ENCODE data around the gene NPEPL1. TPM values are rescaled to one million over a fixed set of nuclear protein-coding genes. Genes with fewer than 3 reads are reported as not detected.

The NPEPL1 gene
- polyA plus RNA-seq, 3 donors = 25.9 to 48.6 (median 33.4) TPM

DNA sequence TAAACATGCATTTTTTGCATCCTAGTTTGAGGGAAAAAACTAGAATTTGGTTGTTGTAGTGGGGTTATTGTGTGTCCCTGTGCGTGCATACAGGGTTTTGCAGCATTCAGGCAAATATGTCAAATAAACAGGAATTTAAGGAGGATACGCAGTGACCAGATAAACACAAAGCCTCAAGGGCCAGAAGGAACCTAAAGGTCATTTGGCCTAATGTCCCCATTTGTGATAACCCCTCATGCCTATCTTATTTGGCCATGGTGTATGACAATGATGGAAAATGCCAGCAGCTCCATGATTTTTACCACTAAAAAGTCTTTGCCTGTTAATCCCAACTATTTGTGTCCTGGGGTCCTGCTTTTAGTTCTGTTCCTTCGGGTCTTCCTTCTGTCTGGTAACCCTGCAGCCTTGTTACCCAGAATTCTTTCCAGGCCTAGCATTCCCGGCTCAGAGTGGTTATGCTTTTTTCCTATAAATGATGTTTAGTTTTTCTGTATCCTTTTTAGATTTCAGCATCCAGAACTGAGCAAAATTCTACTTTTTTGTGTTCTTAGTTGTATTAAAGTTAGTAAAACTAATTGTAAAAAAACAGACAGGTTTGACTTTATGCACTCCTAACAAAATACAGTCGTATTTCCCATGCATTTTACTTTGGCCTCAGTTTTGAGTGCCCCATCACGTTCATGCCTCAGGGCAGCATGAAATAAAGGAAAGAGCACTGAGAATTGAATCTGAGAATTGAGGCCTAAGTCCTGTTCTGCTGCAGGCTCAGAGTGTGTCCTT, 37.1 kb upstream of the NPEPL1 start:
- H3K27ac ChIP-seq (ENCODE audit: low read depth, low read length) = no peak overlapping the region
- WGBS, 3 donors = 59 to 80% (median 72%) methylated on average over 6 of the region's 6 CpGs

DNA sequence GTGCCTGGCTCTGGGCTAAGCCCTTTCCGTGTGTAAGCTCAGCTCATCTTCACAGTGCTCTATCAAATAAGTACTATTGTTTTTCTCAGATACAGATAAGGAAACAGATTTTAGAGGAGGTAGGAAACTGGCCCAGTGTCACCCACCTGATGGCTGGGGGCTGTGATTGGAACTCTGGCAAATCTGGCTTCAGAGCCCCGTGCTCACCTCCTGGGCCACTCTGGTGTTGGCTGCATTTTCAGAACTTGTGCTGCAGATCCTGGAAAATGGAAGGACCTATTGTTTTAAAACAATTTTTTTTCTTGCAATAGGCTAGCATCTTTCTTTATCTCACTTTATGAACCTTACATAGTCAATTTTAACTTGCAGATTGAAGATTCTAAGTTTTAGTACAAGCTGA, 35.8 kb upstream of the NPEPL1 start:
- H3K27ac ChIP-seq (ENCODE audit: low read depth, low read length) = no peak overlapping the region
- WGBS, 3 donors = 25 to 59% (median 55%) methylated on average over 2 of the region's 2 CpGs

DNA sequence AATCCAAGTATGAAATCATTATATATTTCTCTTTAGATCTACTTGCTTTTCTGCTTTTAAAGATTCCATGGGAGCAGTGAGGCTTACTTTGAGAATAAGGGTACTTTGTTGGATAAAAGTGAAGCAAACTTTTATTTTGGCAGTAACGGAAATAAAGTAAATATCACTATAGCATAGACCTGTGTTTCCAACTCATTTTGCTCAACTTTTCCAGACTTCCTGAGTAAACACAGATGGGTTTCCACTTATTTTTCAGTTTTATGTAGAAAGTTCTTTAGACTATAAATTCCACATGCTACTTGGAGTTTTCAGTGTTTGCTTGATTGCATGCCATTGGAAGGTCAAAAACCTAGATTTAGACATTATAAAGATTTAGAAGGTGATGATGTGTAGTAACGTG, 35.3 kb upstream of the NPEPL1 start:
- WGBS, 3 donors = 56 to 83% (median 71%) methylated on average over 2 of the region's 2 CpGs
- no peak overlapping the region for H3K27ac ChIP-seq (ENCODE audit: low read depth, low read length)

DNA sequence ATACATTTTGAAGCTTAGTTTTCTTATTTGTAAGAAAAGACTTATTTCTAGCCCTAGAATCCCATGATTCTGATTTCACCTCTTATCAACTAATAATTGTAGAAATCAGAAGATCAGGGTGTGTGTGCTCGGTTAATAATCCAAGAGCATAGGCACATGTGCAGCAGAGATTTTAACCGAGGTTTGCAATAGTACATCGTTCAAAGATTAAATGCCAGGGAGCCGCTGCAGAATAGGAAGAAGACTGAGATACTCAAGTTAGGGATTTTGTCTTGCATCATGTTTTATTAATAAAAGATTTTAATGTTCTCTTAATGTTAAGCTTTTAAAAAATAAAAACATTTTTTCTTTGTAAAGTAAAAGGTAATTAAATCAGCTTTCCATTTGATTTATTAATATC, 34.6 kb upstream of the NPEPL1 start:
- 30 to 69% (median 60%) methylated on average over 4 of the region's 4 CpGs for WGBS, 3 donors
- H3K27ac ChIP-seq (ENCODE audit: low read depth, low read length) = no peak overlapping the region

DNA sequence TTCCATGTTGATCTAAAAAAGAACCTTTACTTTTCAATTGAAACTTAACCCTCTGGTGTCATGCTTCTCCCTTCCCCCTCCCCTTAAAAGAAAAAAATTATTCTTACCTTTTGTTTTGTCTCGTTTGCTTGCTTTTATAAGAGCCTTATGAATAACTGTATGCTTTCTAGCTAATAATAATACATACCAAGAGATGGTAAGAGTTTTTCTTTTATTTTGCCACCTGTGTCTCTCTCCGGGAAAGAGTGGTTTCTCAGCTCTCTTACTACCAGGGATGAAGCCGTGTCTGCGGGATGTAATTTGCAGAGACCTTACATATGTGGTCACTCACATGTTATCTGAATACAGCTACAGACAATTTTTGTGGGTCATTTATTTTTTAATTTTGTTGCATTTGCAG, 33.8 kb upstream of the NPEPL1 start:
- 75 to 88% (median 81%) methylated on average over 4 of the region's 4 CpGs for WGBS, 3 donors
- H3K27ac ChIP-seq (ENCODE audit: low read depth, low read length) = no peak overlapping the region

DNA sequence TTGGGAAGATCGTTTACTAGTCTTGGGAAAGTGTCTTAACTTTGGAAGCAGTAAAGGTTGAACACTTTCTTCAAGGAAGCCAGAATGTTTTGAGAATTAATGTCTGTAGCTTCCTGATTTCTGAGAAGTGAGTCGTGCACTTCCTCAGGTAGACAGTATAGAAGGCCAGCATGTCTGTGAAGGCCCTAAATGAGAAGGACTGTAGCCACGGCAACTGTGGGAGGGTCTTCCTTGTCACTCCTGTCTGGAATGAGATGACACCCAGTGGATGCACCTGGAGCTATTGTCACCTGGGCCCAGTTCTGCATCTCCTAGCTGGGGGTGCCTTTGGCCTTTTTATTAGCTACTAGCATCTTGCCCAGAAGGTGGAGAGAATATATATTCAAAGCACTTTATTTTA, 32.8 kb upstream of the NPEPL1 start:
- 34 to 59% (median 42%) methylated on average over 3 of the region's 3 CpGs for WGBS, 3 donors
- H3K27ac ChIP-seq (ENCODE audit: low read depth, low read length) = no peak overlapping the region

DNA sequence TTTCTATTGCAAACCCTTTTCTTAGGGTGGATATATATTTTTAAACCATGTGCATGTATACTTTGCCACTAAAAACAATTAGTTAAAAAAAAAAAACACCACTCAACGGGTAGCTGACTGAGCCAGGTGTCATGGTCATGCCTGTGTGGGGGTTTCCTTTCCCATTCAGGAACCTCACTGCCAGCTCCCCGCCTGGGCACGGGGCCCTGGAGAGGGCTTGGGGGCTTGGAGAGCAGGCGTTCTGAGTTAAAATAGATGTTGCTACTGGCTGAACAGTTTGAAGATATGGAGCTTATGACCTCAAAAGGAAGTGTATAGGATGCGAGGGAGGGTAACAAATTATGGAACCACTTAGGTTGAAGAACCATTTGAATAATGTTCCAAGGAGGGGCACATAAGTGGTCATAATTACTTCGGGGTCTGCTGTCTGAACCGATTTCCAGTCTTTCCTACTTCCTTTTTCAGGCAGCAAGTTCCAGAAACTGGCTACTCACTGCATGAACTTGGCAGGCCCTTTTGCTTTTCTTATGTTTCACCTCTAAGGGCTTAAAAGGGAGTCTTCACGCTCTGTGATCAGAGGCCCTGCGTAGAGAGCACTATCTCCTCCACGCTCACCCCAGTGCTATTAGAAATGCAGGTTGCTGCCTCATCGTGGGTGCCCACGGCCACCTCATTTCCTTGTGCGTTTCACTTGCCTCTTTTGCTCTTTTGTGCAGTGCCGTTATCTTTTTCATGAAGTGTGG, 31.6 kb upstream of the NPEPL1 start:
- no peak overlapping the region for H3K27ac ChIP-seq (ENCODE audit: low read depth, low read length)
- 58 to 75% (median 59%) methylated on average over 14 of the region's 14 CpGs for WGBS, 3 donors

DNA sequence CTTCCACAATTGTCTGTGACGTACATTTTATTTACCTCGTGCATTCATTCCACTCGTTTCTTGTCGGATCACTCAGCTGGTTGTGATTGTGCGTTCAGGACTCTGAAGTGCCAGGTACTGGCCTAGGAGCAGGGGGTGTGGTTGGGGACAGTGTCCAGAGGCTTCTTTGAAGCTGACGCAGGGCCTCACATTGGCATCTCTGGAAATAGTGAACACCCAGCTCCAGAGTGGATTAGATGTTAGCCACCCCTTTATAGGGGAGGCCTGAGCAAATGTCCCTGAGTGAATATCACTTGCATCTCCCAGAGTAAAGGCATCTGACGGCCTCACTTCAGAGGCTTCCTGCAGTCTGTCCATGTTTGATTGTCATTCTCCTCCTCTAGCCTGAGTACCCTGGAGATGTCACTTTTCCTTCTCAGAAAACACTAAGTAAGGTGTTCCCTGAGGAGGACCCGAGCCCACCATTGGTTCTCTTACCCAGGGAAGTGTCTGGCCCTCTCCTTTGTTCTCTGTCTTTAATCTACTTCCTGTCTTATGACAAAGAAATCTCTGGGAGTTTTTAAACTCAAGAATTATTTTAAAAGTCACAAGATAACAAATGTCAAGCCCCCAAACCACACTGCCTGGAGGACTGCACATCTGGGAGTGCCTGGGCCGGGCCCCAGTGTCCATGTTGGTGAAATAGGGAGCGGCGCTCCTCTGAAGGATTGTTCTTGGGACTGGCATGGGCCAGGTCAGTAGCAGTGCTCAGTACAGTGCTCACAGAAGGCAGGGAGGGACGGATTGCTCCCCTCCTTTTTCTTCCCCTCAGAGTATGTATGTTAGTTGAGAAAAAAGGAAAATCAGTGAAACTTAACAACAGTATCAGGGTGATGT, 30.8 kb upstream of the NPEPL1 start:
- H3K27ac ChIP-seq (ENCODE audit: low read depth, low read length) = no peak overlapping the region
- 71 to 84% (median 78%) methylated on average over 12 of the region's 12 CpGs for WGBS, 3 donors

DNA sequence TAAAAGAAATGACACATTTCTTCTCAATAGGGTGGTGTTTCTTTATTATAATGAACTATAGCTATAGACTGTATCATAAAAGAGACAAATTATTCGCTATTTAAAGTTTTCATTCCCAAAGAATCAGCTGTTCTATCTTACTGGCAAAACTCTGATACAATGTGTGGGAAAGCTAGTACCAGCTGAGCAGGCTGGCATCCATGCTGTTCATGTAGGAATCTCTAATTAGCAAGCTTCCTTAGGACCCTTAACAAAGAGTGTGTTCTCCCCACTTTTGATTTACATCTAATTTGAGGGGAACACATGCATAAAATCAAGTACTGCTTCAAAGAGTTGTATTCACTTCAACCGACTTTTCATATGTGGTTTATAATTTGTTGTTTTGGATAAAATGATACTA, 28.3 kb upstream of the NPEPL1 start:
- WGBS, 3 donors = 89 to 96% (median 93%) methylated on average over 2 of the region's 2 CpGs
- H3K27ac ChIP-seq (ENCODE audit: low read depth, low read length) = no peak overlapping the region

DNA sequence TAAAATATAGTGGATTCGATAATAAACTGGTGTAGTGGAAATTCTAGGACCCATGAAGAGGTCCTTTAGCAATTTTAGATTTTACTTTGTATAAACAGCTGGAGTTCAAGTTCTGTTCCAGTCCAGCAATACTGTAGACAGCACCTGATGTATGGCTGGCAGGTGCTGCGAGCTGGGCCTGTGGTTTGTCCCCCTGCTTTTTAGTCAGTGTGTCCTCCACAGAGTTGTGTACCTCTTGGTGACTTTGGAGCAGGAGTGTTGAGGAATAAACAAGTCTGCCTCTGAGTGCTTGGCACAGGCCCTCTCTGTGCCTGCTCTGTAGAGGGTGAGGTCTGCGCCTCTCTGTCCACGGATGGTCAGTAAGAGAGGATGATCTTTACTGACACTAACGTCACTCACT, 27.7 kb upstream of the NPEPL1 start:
- 83 to 93% (median 87%) methylated on average over 5 of the region's 5 CpGs for WGBS, 3 donors
- no peak overlapping the region for H3K27ac ChIP-seq (ENCODE audit: low read depth, low read length)

DNA sequence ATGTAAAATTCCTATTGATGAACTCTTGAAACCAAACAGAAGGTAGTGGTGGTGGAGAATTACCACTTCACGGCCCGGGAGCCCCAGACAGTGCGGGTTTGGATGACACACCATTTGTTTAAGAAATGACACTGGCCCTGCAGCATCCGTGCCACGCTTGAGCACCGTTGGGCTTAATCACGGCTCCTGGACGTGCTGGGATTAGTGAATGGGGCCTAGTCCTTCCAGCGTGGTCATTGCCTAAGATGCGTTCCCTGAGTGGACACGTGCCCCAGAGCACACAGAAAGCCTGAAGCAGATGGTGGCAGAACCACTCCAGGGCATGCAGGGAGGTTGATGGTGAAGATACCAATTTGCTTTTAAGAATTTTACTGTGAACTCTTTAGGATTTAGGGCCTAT, 27.0 kb upstream of the NPEPL1 start:
- no peak overlapping the region for H3K27ac ChIP-seq (ENCODE audit: low read depth, low read length)
- WGBS, 3 donors = 80 to 85% (median 85%) methylated on average over 11 of the region's 11 CpGs

DNA sequence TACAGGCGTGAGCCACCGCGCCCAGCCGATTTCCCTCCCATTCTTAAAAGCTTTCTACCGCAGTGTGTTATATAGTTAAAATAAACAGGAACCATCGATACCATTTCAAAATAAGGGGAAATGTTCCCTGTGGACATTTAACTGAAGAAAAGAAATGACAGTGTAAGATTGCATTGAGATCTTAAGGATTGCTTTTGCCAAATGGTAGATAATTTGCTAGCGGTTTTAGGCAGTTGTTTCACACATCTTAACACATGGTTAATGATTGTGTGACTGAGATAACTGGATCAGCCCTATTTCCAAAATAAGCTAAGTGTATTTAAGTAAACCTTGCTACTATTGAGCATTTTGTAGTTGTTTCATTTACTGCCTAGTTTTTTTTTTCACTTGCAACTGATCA, 25.9 kb upstream of the NPEPL1 start:
- no peak overlapping the region for H3K27ac ChIP-seq (ENCODE audit: low read depth, low read length)

DNA sequence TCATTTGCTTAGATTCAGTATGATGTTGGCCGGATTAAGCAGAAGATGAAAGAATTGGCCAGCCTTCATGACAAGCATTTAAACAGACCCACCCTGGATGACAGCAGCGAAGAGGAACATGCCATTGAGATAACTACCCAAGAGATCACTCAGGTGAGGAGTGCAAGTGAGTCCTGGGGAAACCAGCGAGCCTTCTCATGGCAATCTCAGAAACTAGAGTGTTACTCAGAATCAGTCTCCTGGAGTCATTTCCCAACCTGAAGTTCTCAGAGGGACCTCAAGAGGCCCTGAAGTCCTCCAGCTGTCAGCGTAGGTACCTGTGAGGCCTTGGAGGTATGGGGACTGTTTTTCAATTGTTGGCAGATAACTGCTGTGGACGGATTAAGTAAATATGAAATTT, 24.6 kb upstream of the NPEPL1 start:
- WGBS, 3 donors = 83 to 93% (median 84%) methylated on average over 5 of the region's 5 CpGs
- no peak overlapping the region for H3K27ac ChIP-seq (ENCODE audit: low read depth, low read length)

More for the DNA sequence above, 25.9 kb upstream of the NPEPL1 start:
- WGBS, 3 donors = 81 to 88% (median 85%) methylated on average over 7 of the region's 7 CpGs

DNA sequence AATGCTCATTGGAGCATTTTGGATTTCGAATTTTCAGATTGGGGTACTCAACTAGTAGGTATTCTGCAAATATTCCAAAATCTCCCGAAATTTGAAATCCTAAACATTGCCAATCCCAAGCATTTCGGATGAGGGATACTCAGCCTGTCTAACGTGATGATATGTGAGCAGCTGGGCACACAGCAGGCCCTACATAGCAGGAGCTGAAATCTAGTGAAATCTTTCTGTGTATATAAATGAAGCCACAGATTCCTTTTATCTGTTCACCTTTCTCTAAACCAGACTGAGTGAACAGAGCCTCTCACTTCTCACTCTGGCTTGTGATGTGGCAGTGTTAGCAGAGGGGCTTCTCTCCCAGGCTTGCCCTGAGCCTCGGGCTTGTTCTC, 23.7 kb upstream of the NPEPL1 start:
- H3K27ac ChIP-seq (ENCODE audit: low read depth, low read length) = no peak overlapping the region
- 85 to 93% (median 91%) methylated on average over 5 of the region's 5 CpGs for WGBS, 3 donors

DNA sequence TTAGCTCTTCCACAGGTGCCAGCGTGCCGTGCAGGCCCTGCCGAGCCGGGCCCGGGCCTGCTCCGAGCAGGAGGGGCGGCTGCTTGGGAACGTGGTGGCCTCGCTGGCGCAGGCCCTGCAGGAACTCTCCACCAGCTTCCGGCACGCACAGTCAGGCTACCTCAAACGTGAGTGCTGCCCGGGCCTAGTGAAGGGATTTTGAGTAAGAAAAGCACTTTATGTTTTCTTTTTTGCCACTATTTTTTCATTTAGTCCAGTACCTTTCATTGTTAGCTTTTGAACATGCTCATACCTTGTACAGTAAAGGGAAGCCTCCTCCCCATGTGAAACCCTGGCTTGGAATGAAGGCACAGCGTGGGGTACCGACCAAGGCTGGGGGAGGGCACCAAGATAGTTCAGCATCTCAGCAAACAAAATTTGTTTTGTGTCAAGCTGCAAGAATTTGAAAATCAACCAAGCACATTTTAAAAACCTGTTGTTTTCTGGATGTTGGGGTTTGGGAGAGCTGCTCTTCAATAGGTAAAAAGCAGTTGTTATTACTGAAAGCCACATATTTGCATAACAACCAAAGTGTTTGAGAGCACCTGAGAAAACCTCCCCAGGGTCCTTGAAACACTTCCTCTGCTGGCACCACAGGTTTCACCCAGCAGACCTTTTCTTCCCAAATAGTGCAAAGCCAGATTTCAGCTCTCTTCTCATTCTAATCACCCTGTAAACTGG, 23.2 kb upstream of the NPEPL1 start:
- WGBS, 3 donors = 75 to 78% (median 77%) methylated on average over 16 of the region's 16 CpGs
- H3K27ac ChIP-seq (ENCODE audit: low read depth, low read length) = no peak overlapping the region

DNA sequence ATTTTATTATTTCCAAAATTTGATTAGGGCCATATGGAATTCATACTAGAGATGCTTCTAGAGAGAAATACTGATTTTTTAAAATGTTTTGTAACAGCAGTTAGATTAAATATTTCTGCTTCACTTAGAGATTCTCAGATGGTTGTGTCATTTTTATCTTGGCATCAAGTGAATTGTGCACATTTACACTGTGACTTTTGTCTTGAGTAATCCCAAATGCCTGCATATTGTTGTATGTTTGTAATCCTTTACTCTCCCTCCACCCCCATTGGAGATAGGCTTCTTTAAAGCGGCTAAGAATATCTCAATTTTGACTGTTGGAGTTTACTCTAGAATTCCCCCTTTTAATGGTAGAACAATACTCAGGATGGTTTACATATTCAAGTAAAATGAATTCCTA, 22.5 kb upstream of the NPEPL1 start:
- 83 to 92% (median 86%) methylated on average over 1 of the region's 1 CpG for WGBS, 3 donors
- no peak overlapping the region for H3K27ac ChIP-seq (ENCODE audit: low read depth, low read length)

DNA sequence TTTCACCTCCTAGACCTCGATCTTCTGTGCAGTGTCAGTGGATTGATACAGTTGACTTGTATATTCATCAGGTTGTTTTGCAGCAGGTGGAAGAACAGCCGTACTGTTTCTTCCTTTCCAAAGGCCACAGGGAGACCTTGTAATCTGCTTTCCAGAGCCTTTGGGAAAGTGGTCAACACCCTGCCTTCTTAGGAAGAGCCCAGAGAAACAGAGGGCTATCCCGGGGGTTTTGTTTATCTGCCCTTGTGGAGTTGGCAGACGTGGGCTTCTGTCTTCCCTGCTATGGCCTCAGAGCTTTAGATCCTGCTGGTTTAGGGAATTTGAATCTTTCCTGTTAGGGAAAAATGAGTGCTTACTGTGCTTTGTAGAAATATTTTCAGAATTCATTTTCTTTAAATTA, 21.9 kb upstream of the NPEPL1 start:
- 64 to 75% (median 68%) methylated on average over 4 of the region's 4 CpGs for whole genome bisulfite sequencing, 3 donors
- no peak overlapping the region for H3K27ac ChIP-seq (ENCODE audit: low read depth, low read length)

DNA sequence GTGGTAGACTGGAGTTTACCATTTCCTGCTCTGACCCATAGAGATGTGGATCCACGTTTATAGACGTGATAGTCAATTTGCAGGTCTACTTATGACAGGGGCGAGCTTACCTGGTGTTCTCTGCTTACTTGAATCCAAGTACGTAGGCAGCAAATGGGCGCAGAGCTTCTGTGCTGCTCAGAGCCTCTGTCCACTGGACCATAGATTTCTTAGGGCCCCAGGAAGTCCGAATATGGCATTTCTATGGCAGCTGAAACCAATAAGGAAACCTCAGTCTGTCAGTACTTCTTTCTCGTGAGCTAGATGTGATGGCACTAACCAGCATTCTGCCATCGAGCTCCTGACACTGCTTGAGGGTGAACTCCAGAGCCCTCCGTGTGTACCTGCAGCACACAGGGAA, 19.5 kb upstream of the NPEPL1 start:
- no peak overlapping the region for H3K27ac ChIP-seq (ENCODE audit: low read depth, low read length)
- 92 to 93% (median 93%) methylated on average over 9 of the region's 9 CpGs for WGBS, 3 donors

Measured in adipose tissue (tissue), 3 donors.